NCI-H446 treated with DMSO at 0.1 percent for 48 hours (cell line): Measurements from ENCODE around the gene CLEC2B.
"Not testable (repeated sequence)": the region's sequence is repeated elsewhere in the genome, so short reads cannot be mapped to it uniquely, and the experiment has no call there.

Source experiments
- DNase-seq: peaks from one replicate; lab custom pipeline; 2025; lab: John Stamatoyannopoulos, UW

The CLEC2B gene

DNA sequence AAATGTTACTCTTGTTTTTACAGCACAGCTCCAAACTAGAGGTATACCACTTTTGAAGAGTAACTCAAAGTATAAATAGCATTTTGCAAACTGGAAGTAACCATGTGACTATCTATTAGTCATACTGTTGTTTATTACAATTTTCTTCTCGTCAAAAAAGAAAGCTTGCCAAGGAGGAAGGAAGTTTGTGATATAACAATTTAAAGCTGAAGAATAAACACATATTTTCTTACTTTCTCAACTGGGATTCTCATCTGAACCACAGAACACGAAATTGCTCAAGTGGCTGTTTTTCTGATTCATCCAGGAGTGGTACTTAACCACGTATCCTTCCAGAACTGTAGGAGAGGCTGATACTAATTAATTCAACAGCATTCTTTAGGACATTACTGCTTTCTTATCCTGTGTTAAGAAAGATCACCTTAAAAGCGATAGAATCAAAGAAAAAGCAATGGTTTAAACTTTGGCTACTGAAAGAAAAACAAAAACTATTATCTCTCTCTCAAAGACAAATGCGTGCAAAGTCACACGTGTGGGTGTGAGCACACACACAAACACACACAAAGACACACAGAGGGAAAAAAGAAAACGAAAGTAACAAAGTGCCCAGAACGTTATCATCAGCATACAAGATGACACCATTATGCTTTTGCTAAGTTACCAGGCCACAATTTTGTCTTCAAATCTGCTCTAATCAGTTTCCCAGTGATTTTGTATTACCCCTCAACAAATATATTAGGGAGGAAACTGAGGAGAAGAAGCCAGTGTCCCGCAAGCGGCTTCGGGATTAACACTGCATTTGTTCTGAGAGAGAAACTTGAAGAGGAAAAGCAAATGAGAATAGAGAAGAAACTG is at the start of gene CLEC2B:
Gene CLEC2B, minus strand, starts transcription at position 48 of the 855 bp plus-strand sequence.
- no peak for DNase-seq

DNA sequence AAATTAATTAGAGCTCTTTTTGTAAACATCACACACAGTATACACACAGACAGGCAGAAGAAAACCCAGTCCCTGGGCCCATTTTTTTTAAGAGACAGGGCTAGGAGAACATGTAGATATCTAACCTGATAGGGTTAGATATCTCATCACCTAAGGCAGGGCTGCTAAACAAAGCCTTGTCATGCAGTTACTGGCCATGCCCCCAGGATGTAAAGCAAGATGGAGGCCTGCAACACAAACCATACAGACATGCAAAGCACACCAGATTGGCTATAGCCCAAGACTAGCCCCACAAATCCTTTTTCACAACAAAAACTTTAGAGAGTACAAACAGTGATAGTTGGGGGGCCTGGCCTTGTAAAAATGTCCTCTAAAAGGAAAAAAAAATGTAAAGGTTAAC is 42.6 kb upstream of the CLEC2B start:
- DNase-seq = no peak

DNA sequence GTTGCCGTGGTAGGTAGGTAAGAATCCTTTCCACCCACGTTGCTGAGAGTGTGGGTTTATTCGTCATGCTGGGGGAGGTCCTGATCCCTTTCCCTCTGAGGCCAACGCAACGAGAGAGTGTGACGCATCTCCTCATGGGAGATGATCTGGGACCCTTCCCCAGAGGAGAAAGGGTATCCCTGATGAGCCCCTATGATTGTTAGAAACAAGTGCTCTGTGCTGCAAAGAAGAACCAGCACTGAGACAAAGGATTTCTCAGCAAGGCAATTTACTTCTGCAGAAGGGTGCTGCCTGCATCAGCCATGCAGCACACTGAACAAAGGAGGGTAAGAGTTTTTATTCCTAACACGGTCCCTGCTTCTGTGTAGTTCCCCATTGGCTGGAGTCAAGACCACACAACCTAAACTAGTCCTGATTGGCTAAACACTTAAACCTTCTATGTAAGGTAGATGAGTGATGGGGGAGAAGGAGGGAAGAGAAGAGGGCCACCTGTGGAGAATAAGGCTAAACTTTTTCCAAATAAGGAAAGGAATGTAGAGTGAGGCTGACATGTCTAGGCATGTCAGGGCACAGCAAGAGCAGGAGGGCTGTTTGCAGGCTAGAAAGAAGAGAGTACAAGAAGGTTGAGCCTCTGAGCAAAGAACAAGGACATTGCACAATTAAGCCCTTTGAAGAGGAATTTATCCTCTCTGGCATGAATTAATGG is 41.7 kb upstream of the CLEC2B start:
- DNase-seq = no peak

DNA sequence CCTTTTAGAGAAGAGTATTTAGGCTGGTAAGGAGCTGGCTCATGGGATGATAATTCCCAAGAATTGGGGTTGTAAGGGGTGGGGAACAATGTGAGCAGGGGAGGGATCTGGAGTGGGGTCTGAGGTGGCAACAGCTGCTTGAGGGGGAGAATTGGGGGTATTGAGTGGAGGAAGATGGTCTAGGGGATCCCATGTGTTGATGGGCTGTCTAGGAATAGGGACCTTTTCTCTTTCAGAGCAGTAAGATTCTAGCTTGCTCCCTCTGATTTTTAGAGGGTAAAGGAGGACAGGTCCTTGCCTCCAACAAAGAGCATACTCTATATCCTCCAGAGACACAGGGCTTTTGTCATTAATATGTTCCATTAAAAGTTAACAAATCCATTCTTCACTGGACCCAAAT is 40.6 kb upstream of the CLEC2B start:
- no peak for DNase-seq

DNA sequence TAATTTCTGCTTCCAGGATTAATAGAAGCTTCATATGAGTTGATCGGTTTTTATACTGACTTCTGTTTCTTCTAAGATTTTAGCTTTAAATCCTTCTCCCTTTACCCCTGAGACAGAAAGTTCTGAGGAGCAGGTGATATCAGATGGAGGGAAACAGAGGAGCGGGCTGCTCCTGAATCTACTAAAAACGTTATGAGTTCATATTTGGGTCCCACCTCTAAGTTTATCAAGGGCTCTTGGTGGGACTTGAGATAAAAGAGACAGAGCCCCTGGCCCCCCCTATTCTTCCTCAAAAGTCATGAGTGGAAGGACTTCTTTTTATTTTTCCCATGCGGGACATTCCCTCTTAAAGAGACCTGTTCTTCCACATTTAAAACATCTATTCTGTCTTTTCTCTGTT is 39.2 kb upstream of the CLEC2B start:
- DNase-seq = no peak

DNA sequence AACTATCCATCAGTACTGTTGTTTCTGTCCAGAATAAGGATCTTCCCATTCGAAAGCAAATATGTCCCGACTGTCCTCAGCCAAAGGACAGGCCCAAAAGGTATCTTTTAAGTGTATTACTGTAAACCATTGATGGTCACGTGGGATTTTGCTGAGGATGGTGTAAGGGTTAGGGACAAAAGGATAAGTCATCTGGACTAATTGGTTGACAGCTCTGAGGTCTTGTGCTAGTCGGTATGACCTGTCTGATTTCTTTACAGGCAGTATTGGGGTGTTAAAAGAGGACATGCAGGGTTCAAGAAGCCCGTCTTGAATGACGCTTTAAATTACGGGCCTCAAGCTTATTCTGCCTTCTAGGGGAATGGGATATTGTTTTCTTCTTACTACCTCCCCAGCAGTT is 38.6 kb upstream of the CLEC2B start:
- no peak for DNase-seq

DNA sequence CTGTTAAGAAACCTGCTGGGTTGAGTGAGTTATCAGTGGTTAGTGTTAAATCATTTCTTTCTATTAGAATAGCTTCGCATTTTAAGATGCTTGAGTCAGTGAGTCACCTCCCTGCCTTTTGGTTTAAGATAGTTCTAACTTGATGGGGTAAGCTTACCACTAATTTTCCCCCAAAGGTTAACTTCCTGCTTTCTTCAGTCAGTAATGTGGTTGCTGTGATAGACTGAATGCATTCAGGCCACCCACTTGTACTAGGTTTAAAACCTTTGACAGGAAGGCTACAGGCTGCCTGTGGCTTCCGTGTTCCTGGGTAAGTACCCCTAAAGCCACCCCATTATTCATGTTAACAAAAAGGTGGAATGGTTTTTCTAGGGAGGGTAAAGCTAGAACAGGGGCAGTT is 37.7 kb upstream of the CLEC2B start:
- DNase-seq = no peak

DNA sequence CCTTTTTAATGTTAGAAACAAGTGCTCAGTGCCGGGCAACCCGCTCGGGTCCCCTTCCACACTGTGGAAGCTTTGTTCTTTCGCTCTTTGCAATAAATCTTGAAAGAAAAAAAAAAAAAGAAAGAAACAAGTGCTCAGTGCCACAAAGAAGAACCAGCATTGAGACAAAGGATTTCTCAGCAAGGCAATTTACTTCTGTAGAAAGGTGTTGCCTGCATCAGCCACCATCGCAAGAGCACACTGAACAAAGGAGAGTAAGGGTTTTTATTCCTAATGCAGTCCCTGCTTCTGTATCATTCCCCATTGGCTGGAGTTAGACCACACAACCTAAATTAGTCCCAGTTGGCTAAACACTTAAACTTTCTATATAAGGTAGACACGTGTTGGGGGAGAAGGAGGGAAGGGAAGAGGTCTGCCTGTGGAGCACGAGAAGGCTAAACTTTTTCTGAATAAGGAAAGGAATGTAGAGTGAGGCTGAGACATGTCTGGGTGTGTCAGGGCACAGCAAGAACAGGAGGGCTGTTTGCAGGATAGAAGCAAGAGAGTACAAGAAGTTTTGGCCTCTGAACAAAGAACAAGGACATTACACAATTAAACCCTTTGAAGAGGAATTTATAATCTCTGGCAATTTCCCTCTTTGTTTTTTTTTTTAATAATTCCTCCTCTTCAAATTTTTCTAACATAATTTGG is 33.5 kb upstream of the CLEC2B start:
- no peak for DNase-seq

DNA sequence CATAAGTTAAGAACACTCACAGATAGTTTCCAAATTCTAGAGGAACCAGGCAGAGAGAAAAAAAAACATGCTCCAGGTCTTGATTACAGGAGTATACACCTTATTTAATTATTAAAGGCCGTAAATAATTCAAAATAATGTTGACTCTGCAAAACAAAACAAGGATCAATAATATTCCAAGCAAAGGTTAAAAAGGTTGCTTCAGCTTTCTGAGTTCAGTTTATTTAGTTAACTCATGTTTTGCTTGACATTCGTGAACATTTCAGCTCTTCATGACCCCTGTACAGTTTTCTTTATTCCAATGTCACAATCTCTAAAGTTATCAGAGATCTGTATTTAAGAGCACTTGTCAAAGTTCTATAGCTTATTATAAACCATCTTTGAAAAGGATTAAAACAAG is 31.8 kb upstream of the CLEC2B start:
- no peak for DNase-seq

DNA sequence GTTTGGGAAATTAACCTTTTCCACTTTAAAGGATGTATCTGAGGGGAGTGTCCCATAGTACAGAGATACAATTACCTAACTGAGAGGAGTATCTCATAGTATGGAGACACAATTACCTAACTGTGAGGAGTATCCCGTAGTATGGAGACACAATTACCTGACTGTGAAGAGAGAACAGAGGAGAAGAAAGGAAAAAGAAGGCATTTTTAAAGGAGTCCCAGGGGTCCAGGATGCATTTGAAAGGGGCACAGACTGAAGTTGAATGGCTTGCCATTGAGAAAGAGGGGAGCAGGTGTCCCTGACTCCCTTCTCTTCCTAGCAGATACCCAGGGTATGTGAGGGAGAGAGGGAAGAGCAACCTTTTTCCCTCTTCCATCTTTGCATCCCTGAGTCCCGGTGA is 30.1 kb upstream of the CLEC2B start:
- DNase-seq = no peak

DNA sequence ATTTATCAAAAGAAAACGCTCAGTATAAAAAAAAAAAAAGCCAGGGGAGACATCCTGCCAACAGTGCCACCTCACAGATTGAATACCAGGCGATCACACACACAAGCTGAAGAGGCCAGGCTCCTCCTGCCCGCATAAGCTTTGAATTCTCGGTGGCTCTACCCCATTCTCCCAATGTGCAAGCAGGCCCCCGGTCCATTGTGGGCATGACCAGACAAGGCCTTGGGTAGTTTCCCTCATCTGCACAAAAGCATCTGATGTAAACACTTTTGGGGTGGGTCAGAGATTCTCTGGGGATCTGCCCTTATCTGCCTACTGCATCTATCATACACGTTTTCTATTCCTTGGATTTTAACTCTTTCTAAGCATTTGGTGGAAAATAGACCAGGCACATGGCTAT is 28.4 kb upstream of the CLEC2B start:
- no peak for DNase-seq

DNA sequence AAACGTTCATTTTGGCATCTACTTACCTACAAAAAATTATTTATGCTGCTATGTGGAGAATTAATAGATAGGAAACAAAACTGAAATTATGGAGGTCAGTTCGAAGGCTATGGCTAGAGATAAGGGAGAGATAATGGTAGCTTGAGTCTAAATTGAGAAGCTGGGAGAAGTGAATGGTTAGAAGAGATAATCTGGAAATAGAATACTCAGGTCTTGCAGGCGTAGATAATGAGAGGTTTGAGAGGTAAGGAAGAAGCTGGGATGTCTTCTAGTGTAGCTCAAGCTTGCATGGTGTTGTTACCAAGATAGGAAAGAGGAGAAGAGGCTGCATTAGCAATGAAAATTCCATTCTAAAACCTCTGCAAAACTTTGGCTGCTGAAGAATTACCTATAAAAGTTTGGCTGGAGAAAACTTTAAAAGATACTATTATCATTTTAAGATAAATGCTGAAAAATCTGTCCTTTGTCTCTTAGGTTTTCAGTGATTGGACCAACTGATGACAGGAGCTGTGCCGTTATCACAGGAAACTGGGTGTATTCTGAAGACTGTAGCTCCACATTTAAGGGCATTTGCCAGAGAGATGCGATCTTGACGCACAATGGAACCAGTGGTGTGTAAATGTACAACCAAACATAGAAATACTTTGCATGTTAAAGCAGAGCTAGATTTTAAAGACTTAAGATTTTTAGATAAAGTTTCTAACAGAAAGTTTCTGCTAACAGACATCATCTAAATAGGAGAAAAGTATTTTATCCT is 26.2 kb upstream of the CLEC2B start:
- DNase-seq = no peak

DNA sequence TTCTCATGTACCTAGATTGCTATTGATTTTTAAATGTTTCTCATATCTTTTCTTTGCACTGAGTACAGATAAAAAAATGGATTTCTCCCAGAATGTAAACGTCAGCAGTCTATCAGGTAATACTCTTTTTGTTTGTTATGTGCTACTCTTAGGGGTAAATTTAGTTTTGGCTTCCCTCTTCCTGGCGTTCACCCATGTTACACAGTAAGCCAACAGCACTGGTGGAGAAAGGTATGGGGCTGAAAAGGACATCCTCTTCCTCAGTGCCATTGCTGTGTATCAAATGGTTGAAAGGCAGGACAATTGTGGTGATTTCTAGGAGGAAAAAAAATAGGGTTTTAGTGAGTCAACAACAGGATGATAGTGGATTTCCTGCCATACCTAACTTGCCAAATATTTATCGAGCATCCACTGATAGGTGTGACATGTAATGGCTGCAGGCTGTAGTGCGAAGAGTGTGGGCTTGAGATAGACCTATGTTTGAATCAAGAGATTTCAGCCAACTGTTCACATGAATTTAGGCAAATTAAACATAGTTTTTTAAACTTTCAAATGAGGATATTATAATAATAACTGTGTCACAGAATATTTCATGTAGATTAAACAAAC is 19.6 kb upstream of the CLEC2B start:
- DNase-seq = no peak

DNA sequence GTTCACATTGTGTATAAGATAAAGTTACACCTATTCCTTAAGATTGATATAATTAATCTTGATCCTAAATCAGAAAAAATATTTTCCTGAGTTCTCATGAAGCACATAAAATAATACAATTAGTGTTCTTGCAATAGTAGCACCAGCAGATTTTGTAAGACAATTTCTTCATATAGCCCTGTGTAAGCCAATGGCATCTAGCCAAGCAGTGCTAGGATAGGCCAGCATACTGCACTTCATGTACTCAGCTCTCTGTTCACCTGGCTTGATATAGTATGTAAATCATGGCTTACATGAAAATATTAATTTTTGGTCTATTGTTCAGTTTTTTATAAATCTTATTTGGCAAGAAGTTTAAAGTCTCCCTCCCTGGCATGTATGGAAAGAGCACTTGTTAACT is 14.0 kb upstream of the CLEC2B start:
- DNase-seq = no peak

DNA sequence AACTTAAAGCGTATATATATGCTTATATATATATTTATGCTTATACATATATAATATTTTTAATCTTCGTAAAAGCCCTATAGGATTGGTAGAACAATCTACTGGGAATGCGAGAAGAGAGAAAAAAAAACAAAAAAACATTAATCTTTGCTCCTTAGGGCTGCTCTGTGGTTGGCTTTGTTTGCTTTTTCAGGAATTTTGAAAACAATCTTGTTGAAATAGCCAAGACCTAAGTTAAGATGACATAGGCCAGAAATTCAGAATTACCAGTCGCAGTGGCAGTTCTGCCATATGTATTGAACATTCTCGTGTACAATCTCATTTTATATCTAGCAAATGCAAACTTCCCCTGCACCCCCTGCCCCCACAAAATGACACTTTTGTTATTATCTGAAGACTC is 12.8 kb upstream of the CLEC2B start:
- DNase-seq = no peak

DNA sequence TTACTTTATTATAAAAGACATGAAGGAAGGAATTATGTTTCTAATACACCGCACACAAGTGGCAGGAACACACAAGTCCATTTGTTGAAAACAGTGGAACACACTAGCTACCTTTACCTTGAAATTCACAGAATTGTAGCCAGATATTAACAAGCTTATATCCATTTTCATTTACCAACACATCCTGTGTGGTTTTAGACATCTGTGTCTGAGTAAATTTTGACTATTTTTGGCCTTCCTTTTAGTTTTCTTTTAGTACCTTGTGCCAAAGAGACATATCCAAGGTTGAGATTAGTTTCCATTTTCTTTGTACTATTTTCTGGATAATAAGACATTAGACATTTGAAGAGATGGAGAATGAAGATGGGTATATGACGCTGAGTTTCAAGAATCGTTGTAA is 12.1 kb upstream of the CLEC2B start, which contains the start of gene KLRF2:
Gene KLRF2, plus strand, starts transcription at position 244 of the 400 bp plus-strand sequence. Its CDS starts 107 bp downstream, at position 351.
- DNase-seq = no peak

DNA sequence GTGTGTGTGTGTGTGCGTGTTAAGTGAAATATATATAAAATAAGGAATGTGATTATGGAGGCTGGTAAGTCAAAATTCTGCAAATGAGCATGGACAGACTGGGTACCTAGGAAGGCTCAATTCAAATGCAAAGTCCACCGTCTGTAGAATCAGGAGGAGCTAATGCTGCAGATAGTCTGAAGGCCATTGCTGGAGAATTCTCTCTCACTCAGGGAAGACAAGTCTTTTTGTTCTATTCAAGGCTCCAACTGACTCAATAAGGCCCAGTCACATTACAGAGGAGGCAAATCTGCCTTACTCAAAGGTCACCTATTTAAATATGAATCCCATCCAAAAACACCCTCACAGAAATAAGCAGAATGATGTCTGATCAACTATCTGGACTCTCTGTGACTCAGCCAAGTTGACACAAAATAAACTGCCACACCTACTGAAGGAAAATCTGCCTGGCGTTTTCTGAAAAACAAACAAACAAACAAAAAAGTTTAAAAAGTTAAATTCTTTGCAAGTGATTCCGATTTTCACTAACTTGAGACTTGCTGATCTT is 11.5 kb upstream of the CLEC2B start:
- no peak for DNase-seq

DNA sequence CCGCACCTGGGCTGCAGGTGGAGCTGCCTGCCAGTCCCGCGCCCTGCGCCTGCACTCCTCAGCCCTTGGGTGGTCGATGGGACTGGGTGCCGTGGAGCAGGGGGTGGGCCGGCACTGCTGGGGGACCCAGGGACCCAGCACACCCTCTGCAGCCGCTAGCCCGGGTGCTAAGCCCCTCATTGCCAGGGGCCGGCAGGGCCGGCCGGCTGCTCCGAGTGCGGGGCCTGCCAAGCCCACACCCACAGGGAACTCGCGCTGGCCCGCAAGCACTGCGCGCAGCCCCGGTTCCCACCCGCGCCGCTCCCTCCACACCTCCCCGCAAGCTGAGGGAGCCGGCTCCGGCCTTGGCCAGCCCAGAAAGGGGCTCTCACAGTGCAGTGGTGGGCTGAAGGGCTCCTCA is 7.0 kb upstream of the CLEC2B start:
- not testable (repeated sequence) for DNase-seq

DNA sequence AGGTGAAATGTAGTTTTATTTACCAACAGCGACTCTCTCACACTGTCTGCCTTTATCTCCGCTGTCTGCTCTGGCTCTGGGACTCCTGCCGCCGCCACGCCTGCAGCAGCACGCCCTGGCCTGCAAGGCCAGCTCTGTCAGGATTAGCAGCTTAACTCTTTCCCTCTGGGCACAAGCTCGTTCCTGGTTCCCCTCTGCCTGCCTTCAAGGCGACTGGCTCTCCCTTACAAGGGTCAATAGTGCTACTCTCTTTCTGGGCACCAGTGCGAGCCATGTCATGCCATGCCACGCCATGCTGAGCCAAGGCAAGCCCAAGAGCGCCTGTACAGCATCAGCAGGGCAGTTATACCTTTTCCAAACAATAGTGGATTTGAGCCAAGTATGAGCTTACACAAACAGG is 3.6 kb upstream of the CLEC2B start:
- DNase-seq = no peak

DNA sequence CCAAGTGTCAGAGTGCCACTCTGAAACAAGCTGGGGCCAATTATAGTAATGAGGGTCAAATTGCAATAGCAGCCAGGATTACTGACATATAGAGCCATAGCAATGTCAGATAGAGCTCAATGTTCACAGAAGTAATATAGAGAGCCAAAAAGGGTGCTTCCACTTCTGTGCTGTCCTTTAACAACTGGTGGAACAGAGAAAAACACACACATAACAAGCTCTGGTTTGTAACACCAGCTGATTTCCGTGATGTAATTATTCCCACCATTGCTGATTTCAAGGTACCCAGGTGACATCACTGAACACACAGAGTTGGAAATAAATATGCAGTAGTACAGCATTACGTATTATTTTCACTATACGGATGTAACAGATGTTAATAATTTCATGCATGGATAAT is 3.0 kb upstream of the CLEC2B start:
- DNase-seq = no peak

DNA sequence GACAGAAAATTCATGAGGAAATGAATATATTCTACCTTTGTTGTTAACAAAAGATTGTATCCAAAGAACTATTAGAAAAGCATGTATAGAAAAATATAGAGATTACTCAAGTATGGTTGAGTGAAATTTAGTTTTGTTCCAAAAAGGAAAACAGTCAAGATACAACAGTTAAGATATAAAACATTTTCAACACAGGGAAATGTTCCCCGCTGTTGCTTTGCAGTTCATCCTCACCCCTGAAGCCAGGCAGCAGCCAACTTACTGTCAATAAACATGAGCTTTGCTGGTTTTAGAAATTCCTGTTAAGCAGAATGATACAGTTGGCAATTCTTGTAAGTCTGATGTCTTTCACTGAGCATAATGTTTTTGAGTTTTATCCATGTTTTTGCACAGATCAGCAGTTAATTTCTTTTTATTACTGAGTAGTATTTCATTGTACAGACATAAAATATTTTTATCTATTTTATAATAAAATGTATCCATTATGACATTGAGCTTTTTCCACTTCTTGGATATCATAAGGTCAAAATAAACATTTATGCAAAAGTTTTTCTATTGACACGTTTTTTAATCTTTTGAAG is 1.2 kb upstream of the CLEC2B start:
- no peak for DNase-seq
